NT2/D1 (cell line): ENCODE data around the gene SNX13.

ENCODE experiments used
- DNase-seq: peaks from one replicate; pipeline ENCODE4 v3.0.0-alpha.2; 2011; ENCODE audit warnings: low read depth, low spot score
- H3K27me3 ChIP-seq: 2 replicates; pipeline ENCODE4 v1.6.0; 2011; ENCODE audit warnings: mild to moderate bottlenecking; ENCODE audit not compliant: insufficient read length, insufficient read depth
- H3K36me3 ChIP-seq: 2 replicates; pipeline ENCODE4 v1.6.1; 2011; ENCODE audit warnings: mild to moderate bottlenecking, low read length, mixed read lengths; ENCODE audit not compliant: insufficient read depth, insufficient read length
- H3K4me1 ChIP-seq: 2 replicates; pipeline ENCODE4 v1.5.1; 2011; ENCODE audit not compliant: insufficient read depth, insufficient read length
- H3K4me3 ChIP-seq: 2 replicates; pipeline ENCODE4 v1.5.1; 2011; ENCODE audit warnings: low read depth; ENCODE audit not compliant: insufficient read length
- H3K9ac ChIP-seq: 2 replicates; pipeline ENCODE4 v1.6.0; 2011; ENCODE audit warnings: low read depth; ENCODE audit not compliant: insufficient read length
- H3K9me3 ChIP-seq: 2 replicates; pipeline ENCODE4 v1.5.1; 2011; ENCODE audit warnings: mild to moderate bottlenecking, low read length; ENCODE audit not compliant: insufficient read depth
- SUZ12 ChIP-seq: IDR thresholded peaks from 2 replicates; pipeline ENCODE4 v1.6.1; 2011; ENCODE audit not compliant: insufficient read length, insufficient read depth; ENCODE audit errors: extremely low read depth
- YY1 ChIP-seq: IDR thresholded peaks from 2 replicates; pipeline ENCODE4 v1.6.1; 2011; ENCODE audit not compliant: insufficient read length, insufficient read depth
- ZNF274 ChIP-seq: IDR thresholded peaks from 2 replicates; pipeline ENCODE4 v1.6.1; 2011; ENCODE audit warnings: mild to moderate bottlenecking, low read depth, low read length

The SNX13 gene

DNA sequence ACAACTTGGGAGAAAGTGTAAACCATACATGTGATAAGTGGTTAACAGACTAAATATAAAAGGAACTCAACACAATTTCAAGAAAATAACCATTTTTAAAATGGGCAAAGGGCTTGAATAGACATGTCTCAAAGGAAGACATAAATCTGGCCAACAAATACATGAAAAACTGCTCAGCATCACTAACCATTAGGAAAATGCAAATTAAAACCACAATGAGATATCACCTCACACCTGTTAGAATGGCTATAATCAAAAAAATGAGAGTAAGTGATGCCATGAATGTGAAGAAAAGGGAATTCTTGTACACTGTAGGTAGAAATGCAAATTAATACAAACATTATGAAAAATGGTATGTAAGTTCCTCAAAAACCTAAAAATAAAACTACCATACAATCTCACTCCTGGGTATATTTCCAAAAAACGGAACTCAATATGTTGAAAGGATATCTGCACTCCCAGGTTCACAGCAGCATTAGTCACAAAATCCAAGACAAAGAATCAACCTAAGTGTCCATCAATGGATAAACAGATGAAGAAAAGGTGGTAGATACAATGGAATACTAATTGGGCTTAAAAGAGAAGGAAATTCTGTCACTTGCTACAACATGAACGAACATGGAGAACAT lies 5.6 kb downstream of the SNX13 start:
- no peaks in the 10 kb centered on the region for H3K4me1 ChIP-seq
- no peaks in the 10 kb centered on the region for H3K27me3 ChIP-seq
- no peak for TF ChIP-seq SUZ12
- TF ChIP-seq ZNF274: no peak
- no peak for TF ChIP-seq YY1
- no peaks in the 10 kb centered on the region for H3K36me3 ChIP-seq
- no peak for DNase-seq
- H3K9ac ChIP-seq: no peak overlapping the region
- no peak overlapping the region for H3K4me3 ChIP-seq
- no peaks in the 10 kb centered on the region for H3K9me3 ChIP-seq

DNA sequence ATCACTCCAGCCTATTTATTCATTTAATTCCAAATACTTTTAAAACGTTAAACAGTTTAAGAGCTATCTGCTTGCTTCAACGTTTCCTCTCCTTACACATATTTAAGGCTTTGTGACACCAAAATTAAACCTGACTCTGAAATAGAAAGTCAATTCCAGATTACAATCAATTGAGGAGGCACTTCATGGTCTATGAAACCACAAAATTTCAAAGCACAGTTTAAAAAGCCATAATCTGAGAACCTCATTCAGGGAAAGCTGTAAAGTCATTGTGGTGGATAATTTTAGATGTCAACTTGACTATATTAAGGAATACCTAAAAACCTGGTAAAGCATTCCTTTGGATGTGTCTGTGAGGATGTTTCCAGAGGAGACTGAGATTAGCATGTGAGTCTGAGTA lies 6.2 kb downstream of the SNX13 start:
- no peak overlapping the region for H3K9ac ChIP-seq
- no peaks in the 10 kb centered on the region for H3K4me1 ChIP-seq
- TF ChIP-seq YY1: no peak
- no peak for TF ChIP-seq SUZ12
- TF ChIP-seq ZNF274: no peak
- no peaks in the 10 kb centered on the region for H3K27me3 ChIP-seq
- no peaks in the 10 kb centered on the region for H3K9me3 ChIP-seq
- H3K4me3 ChIP-seq: no peak overlapping the region
- DNase-seq: no peak
- H3K36me3 ChIP-seq: no peaks in the 10 kb centered on the region

DNA sequence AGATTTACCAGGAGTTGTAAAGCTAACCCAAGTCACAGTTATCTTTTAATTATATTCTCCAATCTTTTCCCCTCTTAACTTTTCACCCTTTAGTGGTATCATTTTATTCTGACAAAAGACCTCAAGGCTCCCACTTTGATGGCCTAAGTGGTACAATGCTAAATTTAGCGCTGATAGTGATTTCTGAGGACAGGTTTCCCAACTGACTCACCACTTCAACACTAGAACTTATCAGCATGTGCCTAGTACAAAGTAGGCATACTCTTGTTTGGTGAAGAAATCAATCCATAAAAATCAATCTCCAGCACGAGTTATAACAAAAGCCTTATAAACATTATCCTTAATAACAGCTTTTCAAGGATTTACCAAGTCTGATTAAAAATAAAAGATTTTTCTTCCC lies 7.5 kb downstream of the SNX13 start:
- no peak for DNase-seq
- no peak overlapping the region for H3K4me3 ChIP-seq
- no peaks in the 10 kb centered on the region for H3K27me3 ChIP-seq
- H3K36me3 ChIP-seq: no peaks in the 10 kb centered on the region
- H3K4me1 ChIP-seq: no peaks in the 10 kb centered on the region
- no peak overlapping the region for H3K9ac ChIP-seq
- H3K9me3 ChIP-seq: no peaks in the 10 kb centered on the region
- TF ChIP-seq SUZ12 (no peak), YY1 (no peak), ZNF274 (no peak)

GRCh38 chr7:17931069-17931468 lies 9.2 kb downstream of the SNX13 start:
- Histone ChIP-seq H3K9ac (no peak overlapping the region), H3K27me3 (no peaks in the 10 kb centered on the region), H3K4me3 (no peak overlapping the region), H3K4me1 (no peaks in the 10 kb centered on the region), H3K9me3 (no peaks in the 10 kb centered on the region), H3K36me3 (no peaks in the 10 kb centered on the region)
- no peak for DNase-seq
- no peak for TF ChIP-seq SUZ12
- TF ChIP-seq YY1: no peak
- no peak for TF ChIP-seq ZNF274

DNA sequence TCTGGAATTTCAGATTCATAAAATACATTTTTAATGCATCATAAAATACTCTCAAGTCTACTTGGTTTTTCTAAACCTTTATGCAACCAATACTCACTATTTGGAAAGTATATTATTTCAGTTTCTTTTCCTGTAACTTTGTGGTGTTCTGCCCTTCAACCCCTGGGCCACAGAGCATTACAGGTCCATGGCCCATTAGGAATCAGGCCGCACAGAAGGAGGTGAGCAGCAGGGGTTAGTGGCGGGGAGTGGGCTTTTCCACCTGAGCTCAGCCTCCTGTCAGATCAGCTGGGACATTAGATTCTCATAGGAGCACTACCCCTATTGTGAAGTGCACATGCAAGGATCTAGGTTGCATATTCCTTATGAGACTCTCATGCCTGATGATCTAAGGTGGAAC lies 9.7 kb downstream of the SNX13 start:
- TF ChIP-seq SUZ12 (no peak), YY1 (no peak), ZNF274 (no peak)
- Histone ChIP-seq H3K4me3 (no peak overlapping the region), H3K9ac (no peak overlapping the region), H3K27me3 (no peaks in the 10 kb centered on the region), H3K36me3 (no peaks in the 10 kb centered on the region), H3K4me1 (no peaks in the 10 kb centered on the region), H3K9me3 (no peaks in the 10 kb centered on the region)
- DNase-seq: no peak

GRCh38 chr7:17929647-17930395 lies 10.5 kb downstream of the SNX13 start:
- H3K36me3 ChIP-seq: no peaks in the 10 kb centered on the region
- H3K27me3 ChIP-seq: no peaks in the 10 kb centered on the region
- H3K4me1 ChIP-seq: no peaks in the 10 kb centered on the region
- no peak for DNase-seq
- no peaks in the 10 kb centered on the region for H3K9me3 ChIP-seq
- H3K4me3 ChIP-seq: no peak overlapping the region
- no peak overlapping the region for H3K9ac ChIP-seq
- no peak for TF ChIP-seq ZNF274
- TF ChIP-seq YY1: no peak
- no peak for TF ChIP-seq SUZ12

- Histone ChIP-seq H3K4me1 (no peaks in the 10 kb centered on the region), H3K4me3 (no peak overlapping the region), H3K9ac (no peak overlapping the region), H3K9me3 (no peaks in the 10 kb centered on the region), H3K36me3 (no peaks in the 10 kb centered on the region), H3K27me3 (no peaks in the 10 kb centered on the region)
- DNase-seq: no peak
- TF ChIP-seq YY1 (no peak), SUZ12 (no peak)
These were observed 12.2 kb downstream of the SNX13 start for GRCh38 chr7:17928055-17928454.
